BE2C (cell line): ENCODE measurements around the gene CPT1A.

Source experiments
- DNase-seq: peaks from one replicate; pipeline ENCODE4 v3.0.0-alpha.2; 2020
- H3K27me3 ChIP-seq: fragments of 250-450 bp; sonication (Bioruptor Pico); 2 replicates; pipeline ENCODE4 v1.5.1; 2020; ENCODE audit warnings: mild to moderate bottlenecking
- H3K36me3 ChIP-seq: fragments of 250-450 bp; sonication (Bioruptor Pico); 2 replicates; pipeline ENCODE4 v1.5.1; 2020; ENCODE audit warnings: mild to moderate bottlenecking
- H3K4me1 ChIP-seq: fragments of 250-450 bp; sonication (Bioruptor Pico); 2 replicates; pipeline ENCODE4 v1.5.1; 2020
- H3K4me3 ChIP-seq: 2 replicates; pipeline ENCODE4 v1.5.1; 2011; ENCODE audit warnings: low read depth, low read length
- H3K9me3 ChIP-seq: fragments of 250-450 bp; sonication (Bioruptor Pico); 2 replicates; pipeline ENCODE4 v1.5.1; 2020
- CTCF ChIP-seq: IDR thresholded peaks from 2 replicates; pipeline ENCODE4 v1.5.1; 2012; ENCODE audit warnings: mild to moderate bottlenecking, low read depth, low read length

The CPT1A gene

GRCh38 chr11:68835749-68836148 is 6.0 kb downstream of the CPT1A start:
- H3K4me1 ChIP-seq, result peaks cover 8% of the 10 kb centered on the region
- no peaks in the 10 kb centered on the region for H3K36me3 ChIP-seq
- no peak overlapping the region for H3K4me3 ChIP-seq
- H3K9me3 ChIP-seq, result no peaks in the 10 kb centered on the region
- no peaks in the 10 kb centered on the region for H3K27me3 ChIP-seq
- TF ChIP-seq CTCF, result no peak
- DNase-seq, result no peak

DNA sequence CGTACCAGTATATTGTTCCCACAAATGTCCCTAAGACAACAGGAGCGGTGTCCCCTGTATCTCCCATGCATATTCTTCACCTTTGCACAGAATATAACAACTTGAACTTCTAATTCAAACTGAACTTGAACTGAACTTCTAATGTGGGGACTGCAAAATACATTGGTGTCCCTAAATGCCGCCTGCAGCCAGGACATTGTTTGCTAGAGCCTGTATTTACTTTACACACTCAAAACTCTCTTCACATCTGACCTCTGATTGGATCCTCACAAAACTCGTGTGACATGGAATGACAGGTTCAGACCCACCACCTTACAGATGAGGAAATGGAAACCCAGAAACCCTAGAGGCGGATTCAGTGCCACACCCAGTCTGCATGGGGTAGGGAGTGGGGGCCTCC is 6.4 kb downstream of the CPT1A start:
- Histone ChIP-seq H3K4me1 (peaks cover 7% of the 10 kb centered on the region), H3K27me3 (no peaks in the 10 kb centered on the region), H3K36me3 (no peaks in the 10 kb centered on the region), H3K4me3 (no peak overlapping the region), H3K9me3 (no peaks in the 10 kb centered on the region)
- no peak for DNase-seq
- no peak for TF ChIP-seq CTCF

GRCh38 chr11:68832476-68833181 is 9.1 kb downstream of the CPT1A start:
- no peaks in the 10 kb centered on the region for H3K27me3 ChIP-seq
- no peak for DNase-seq
- H3K36me3 ChIP-seq, result no peaks in the 10 kb centered on the region
- TF ChIP-seq CTCF, result no peak
- H3K4me1 ChIP-seq, result peaks cover 4% of the 10 kb centered on the region; the same call in 1 of the 2 replicates
- no peak overlapping the region for H3K4me3 ChIP-seq
- H3K9me3 ChIP-seq, result no peaks in the 10 kb centered on the region

DNA sequence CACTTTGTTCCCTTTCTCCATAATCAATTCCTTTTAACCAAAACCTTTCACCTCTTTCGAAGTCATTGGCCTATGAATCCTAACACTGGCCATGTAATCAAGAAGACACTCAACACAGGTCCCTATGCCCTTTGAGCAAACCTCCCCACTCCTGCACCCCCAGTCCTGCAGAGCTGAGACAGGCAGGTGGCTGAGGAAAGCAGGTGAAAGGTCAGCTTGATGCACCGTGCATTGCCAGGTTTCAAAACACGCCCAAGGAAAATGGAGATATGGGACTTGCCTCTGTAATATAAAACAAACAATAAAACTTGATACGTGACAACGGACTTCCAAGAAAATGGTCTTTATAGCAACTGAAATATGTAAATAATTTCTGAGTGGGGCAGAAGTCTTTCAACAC is 10.6 kb downstream of the CPT1A start:
- Histone ChIP-seq H3K27me3 (no peaks in the 10 kb centered on the region), H3K4me3 (no peak overlapping the region), H3K9me3 (no peaks in the 10 kb centered on the region), H3K36me3 (no peaks in the 10 kb centered on the region), H3K4me1 (peaks cover 4% of the 10 kb centered on the region; the same call in 1 of the 2 replicates)
- no peak for TF ChIP-seq CTCF
- DNase-seq, result no peak

DNA sequence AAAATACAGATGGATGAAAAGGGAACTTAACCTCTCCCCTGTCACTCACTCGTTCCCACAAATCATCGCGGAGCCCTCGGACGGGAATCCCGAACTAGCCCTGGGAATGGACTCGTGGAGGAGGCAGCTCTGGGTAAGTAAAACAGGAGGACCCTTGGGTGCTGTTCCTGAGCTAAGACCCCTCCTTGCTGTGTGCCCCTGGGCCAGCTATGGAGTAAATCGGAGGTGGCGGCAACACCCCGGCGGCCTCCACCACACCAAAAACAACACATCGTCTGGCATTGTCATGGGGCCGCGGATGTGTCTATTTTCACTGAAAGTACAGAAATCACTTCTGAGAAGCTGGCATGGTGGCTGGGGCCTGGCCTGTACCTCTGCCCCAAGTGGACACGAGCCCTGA is 12.1 kb downstream of the CPT1A start:
- Histone ChIP-seq H3K4me3 (no peak overlapping the region), H3K9me3 (no peaks in the 10 kb centered on the region), H3K4me1 (peaks cover 4% of the 10 kb centered on the region; the same call in 1 of the 2 replicates), H3K36me3 (no peaks in the 10 kb centered on the region), H3K27me3 (no peaks in the 10 kb centered on the region)
- TF ChIP-seq CTCF, result no peak
- DNase-seq, result no peak

DNA sequence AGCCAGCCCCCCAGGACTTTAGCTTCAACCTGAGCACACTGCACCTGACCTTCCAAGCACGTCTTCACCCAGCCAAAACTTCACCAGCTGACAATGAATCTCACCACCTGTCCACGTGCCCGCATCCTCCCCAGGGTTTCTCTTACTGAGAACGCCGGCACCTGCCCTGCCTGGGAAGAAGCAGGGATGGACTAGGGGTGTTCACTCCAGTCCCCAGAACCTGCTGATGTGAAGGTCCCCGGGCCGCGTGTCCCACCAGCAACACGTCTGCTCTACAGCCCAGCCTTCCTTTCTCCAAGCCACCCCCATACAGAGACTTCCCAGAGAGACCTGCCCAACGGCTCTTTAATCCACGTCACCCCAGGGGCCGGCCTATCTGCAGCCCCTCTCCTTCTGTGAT is 12.8 kb downstream of the CPT1A start:
- no peak for DNase-seq
- TF ChIP-seq CTCF, result no peak

More for the DNA sequence above, 12.8 kb downstream of the CPT1A start:
- Histone ChIP-seq H3K4me3 (no peak overlapping the region), H3K36me3 (no peaks in the 10 kb centered on the region), H3K9me3 (no peaks in the 10 kb centered on the region), H3K27me3 (no peaks in the 10 kb centered on the region), H3K4me1 (peaks cover 4% of the 10 kb centered on the region; the same call in 1 of the 2 replicates)
